Kidney capillary endothelial cell (primary cell): ENCODE measurements around the gene KASH5.

ENCODE experiments used
- DNase-seq: peaks from one replicate; pipeline ENCODE4 v3.0.0-alpha.2; 2018; ENCODE audit warnings: low spot score

The KASH5 gene, protein sequence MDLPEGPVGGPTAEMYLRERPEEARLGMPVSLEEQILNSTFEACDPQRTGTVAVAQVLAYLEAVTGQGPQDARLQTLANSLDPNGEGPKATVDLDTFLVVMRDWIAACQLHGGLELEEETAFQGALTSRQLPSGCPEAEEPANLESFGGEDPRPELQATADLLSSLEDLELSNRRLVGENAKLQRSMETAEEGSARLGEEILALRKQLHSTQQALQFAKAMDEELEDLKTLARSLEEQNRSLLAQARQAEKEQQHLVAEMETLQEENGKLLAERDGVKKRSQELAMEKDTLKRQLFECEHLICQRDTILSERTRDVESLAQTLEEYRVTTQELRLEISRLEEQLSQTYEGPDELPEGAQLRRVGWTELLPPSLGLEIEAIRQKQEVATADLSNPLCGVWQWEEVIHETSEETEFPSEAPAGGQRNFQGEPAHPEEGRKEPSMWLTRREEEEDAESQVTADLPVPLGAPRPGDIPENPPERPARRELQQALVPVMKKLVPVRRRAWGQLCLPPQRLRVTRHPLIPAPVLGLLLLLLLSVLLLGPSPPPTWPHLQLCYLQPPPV

GRCh38 chr19:49387936-49388372, at the start of gene KASH5:
TSS of gene KASH5 (plus strand) at chr19:49388249. CDS start at chr19:49390884, 2,635 bp downstream.
- no peak for DNase-seq

- no peak for DNase-seq
These were observed 49.3 kb upstream of the KASH5 start for GRCh38 chr19:49338691-49339300.

GRCh38 chr19:49339301-49340068, 48.6 kb upstream of the KASH5 start:
- peak; percentile 65 for DNase-seq

DNA sequence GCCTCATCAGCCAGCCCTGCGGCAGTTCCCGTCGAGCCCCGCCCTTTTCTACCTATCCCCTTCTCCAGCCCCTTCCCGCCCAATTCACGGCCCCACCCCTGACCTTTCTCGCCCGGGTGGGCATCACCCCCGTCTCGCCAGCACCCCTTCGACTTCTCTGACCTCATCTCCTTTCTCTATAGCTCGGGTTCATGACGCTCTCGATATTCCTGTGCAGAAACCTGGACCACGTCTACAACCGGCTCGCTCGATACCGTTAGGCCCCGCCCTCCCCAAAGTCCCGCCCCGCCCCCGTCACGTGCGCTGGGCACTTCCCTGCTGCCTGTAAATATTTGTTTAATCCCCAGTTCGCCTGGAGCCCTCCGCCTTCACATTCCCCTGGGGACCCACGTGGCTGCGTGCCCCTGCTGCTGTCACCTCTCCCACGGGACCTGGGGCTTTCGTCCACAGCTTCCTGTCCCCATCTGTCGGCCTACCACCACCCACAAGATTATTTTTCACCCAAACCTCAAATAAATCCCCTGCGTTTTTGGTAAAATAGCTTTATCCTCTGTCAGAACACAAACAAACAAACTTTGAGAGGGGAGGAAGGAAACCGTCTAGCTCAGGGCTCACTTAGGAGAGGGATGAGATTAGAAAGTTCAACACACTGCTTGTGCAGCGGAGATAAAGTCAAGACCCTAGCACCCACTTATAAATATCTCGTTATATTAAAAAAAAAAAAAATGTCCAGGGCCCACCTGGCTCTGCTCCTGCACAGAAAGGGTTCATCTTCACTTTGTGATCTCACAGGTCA, 47.8 kb upstream of the KASH5 start:
- DNase-seq = no peak

GRCh38 chr19:49340865-49341718, 47.0 kb upstream of the KASH5 start:
- DNase-seq = no peak

GRCh38 chr19:49342291-49342721, 45.7 kb upstream of the KASH5 start:
- DNase-seq = no peak

GRCh38 chr19:49343123-49343522, 44.9 kb upstream of the KASH5 start:
- no peak for DNase-seq

DNA sequence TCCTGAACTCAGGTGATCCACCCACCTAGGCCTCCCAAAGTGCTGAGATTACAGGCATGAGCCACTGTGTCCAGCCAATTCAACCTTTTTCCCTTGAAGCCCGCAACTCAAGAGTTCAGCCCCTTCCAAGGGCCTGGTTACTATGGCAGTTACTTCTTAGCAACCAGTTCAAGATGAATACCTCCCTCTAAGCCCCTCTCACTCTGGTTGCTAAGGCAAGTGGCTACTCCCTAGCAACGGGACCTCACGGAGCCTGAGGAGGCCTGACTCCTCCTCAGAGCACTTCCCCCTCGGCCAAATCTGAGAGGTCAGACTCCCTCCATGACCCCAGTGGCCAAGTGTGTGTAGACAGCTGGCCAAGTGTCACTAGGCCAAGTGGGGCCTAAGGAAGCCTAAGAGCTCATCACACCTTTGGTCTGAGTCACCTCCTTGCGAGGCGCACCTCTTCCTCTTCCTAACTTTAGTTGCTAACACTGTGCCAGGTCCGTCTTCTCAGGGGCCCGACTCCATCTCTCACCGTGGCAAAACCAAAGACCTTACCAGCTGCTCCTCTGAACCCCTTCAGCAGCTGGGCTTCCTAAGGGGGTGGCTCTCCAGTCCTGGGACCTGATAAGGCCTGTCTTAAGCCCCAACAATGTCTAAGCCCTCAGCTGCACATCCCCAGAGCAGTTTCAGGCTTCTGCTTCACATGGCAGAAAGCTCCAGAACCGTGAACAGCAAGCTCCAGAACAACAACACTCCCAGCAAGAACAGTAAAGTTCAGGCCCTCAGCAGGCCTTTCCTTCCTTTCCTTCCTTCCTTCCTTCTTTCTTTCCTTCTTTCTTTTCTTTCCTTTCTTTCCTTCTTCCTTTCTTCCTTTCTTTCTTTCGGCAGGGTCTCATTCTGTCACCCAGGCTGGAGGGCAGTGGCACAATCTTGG, 43.3 kb upstream of the KASH5 start:
- no peak for DNase-seq

DNA sequence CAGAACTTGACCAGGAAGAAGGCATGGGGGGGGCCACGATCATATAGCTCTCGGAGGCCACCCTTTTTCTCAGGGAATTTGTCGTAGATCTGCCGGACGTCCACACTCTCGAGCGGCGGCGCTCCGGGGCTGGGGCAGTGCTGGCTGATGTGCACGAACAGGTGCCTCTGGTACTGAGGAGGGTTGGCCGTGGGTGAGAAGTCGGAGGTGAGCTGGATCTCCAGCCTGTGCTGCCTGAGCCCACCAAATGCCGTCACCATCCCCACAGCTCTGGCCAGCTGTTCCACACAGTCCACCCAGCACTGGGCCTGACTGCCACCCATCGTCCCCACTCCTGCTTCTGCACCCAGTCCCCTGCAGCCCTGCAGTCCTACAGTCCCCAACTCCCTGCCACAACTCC, 40.9 kb upstream of the KASH5 start:
- DNase-seq = no peak

- DNase-seq = no peak
These were observed 40.2 kb upstream of the KASH5 start for GRCh38 chr19:49347835-49348234.

- DNase-seq = no peak
These were observed 39.5 kb upstream of the KASH5 start for GRCh38 chr19:49348305-49349189.

DNA sequence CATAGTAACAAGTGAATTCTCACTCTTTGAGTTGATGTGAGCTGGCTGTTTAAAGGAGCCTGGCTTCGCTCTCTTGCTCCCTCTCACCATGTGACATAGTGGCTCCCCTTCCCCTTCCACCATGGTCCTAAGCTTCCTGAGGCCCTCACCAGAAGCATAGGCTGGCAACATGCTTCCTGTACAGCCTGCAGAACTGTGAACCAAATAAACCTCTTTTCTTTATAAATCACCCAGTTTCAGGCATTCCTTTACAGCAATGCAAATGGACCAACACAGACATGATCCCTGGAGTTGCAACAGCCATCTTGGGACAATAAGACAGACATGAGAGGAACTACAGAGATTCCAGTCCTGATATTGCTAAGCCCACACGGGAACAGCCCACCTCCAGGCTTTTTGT, 38.5 kb upstream of the KASH5 start:
- no peak for DNase-seq

GRCh38 chr19:49355909-49356353, 32.1 kb upstream of the KASH5 start:
- DNase-seq = peak; percentile 21

DNA sequence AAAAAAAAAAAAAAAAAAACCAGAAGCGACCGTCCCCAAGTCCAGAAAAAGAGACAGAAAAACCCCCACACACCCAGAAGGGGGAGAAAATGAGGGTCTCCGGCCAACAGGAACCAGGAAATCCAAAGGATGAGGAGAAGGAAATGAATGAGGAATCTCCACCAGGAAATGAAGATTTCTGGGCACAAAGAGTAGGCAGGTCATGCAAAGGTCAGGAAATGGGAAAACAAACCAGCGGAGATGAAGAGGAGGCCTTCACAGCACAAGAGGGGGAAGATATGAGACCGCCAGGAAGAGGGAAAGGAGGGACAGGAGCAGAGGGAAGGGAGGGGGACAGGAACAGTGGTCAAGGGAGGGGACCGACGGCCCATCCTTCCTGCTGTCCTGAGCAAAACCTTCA, 31.7 kb upstream of the KASH5 start:
- peak; percentile 24 for DNase-seq

DNA sequence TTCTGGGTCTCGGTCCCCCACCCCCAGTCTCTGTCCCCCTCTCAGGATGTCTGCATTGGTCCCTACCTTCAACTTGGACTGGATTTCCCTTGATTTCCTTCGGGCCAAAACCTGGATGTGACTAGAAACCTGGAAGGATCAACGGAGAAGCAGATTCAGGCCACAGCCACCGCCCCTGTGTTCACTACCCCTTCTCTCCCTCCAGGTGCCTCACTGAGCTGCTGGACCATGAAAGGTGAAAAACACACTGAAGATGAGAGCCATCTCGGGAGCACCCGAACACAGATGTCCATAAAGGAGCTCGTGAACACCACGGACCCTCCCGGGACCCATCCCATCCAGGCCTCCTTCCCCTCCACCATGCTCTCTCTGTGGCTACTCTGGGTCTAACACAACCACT, 30.9 kb upstream of the KASH5 start:
- DNase-seq = no peak

DNA sequence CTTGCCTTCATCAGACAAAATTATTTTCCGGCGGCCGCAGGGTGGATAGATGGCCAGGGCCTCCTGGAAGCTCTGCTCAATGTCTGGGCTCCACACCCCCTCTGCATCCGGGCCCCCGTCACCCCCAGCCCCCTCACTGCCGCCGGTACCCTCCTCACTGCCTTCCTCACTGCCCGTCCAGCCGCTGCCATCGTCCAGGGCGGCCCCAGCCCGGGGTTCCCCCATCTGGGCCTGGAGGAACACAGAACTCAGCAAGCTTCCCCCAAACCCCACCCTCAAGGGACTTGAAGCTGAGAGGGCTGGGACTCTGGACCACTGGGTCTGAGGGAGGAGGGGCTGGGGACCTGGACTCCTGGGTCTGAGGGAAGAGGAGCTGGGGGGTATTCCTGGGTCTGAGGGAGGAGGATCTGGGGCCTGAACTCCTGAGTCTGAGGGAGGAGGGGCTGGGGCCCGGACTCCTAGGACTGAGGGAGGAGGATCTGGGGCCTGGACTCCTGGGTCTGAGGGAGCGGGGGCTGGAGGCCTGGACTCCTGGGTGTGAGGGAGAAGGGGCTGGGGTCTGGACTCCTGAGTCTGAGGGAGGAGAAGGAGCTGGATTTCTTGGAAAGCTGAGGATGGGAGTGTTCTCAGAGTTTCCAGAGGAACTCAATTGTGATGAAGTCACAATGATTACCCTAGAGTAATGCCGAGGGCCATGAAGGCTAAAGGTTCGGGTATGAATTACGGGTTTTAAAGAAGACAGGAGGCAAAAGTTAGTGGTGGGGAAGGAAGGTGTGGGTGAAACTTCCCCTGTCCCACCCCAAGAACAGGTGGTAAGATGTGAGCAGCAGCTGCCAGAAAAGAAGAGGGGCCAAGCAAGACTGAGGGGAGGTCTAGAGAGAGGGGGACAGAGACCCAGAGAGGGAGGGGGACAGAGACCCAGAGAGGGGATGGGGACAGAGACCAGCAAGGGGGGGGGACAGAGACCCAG, 27.9 kb upstream of the KASH5 start:
- no peak for DNase-seq

GRCh38 chr19:49361438-49362047, 26.5 kb upstream of the KASH5 start:
- peak; percentile 74 for DNase-seq
